Astrocyte (in vitro differentiated cells and primary cell): ENCODE data around the gene TNFAIP2. TPM values are rescaled to one million over a fixed set of nuclear protein-coding genes. Genes with fewer than 3 reads are reported as not detected.

Source experiments
- DNase-seq: peaks from one replicate; pipeline ENCODE4 v3.0.0-alpha.2; 2010; ENCODE audit warnings: low read depth
- FAIRE-seq: peaks from 2 replicates; lab custom pipeline; 2011; peaks lifted over from hg19 to GRCh38; lab: Jason Lieb, UNC
- H2AFZ ChIP-seq: 2 replicates; pipeline ENCODE4 v1.6.0; 2012; ENCODE audit warnings: low read depth, low read length, inconsistent platforms
- H3K27ac ChIP-seq: 2 replicates; pipeline ENCODE4 v1.5.1; 2011; ENCODE audit warnings: low read depth, low read length, inconsistent platforms
- H3K27me3 ChIP-seq: 2 replicates; pipeline ENCODE4 v1.6.0; 2011; ENCODE audit warnings: low read length, inconsistent platforms; ENCODE audit not compliant: insufficient read depth
- H3K36me3 ChIP-seq: 2 replicates; pipeline ENCODE4 v1.5.1; 2011; ENCODE audit warnings: low read length, inconsistent platforms; ENCODE audit not compliant: insufficient read depth
- H3K4me1 ChIP-seq: 2 replicates; pipeline ENCODE4 v1.5.1; 2011; ENCODE audit warnings: low read length, inconsistent platforms; ENCODE audit not compliant: insufficient read depth
- H3K4me2 ChIP-seq: 2 replicates; pipeline ENCODE4 v1.6.0; 2012; ENCODE audit warnings: low read length, inconsistent platforms
- H3K4me3 ChIP-seq: 2 replicates; pipeline ENCODE4 v1.5.1; 2011; ENCODE audit warnings: low read depth, mild to moderate bottlenecking, low read length, inconsistent platforms; ENCODE audit not compliant: insufficient read depth
- H3K79me2 ChIP-seq: 2 replicates; pipeline ENCODE4 v1.6.0; 2012; ENCODE audit warnings: mild to moderate bottlenecking, low read length, inconsistent platforms; ENCODE audit not compliant: insufficient read depth
- H3K9ac ChIP-seq: 2 replicates; pipeline ENCODE4 v1.6.0; 2012; ENCODE audit warnings: mild to moderate bottlenecking, low read length, inconsistent platforms
- H3K9me3 ChIP-seq: 2 replicates; pipeline ENCODE4 v1.5.1; 2012; ENCODE audit warnings: low read depth, mild to moderate bottlenecking, low read length, inconsistent platforms; ENCODE audit not compliant: insufficient read depth
- H4K20me1 ChIP-seq: 2 replicates; pipeline ENCODE4 v1.6.0; 2012; ENCODE audit warnings: low read length, inconsistent platforms; ENCODE audit not compliant: insufficient read depth
- H3K27ac Mint-ChIP-seq: one replicate; pipeline ENCODE4 v1.8.0; 2021; ENCODE audit warnings: mild to moderate bottlenecking, mixed read lengths; ENCODE audit not compliant: unreplicated experiment
- H3K27me3 Mint-ChIP-seq: one replicate; pipeline ENCODE4 v1.8.0; 2021; ENCODE audit warnings: low read depth, mixed read lengths; ENCODE audit not compliant: unreplicated experiment
- H3K36me3 Mint-ChIP-seq: one replicate; pipeline ENCODE4 v1.8.0; 2021; ENCODE audit warnings: low read depth, mixed read lengths; ENCODE audit not compliant: unreplicated experiment
- H3K4me1 Mint-ChIP-seq: one replicate; pipeline ENCODE4 v1.8.0; 2021; ENCODE audit warnings: low read depth, mixed read lengths; ENCODE audit not compliant: unreplicated experiment
- H3K4me3 Mint-ChIP-seq: one replicate; pipeline ENCODE4 v1.8.0; 2021; ENCODE audit warnings: mild to moderate bottlenecking, moderate library complexity, mixed read lengths; ENCODE audit not compliant: unreplicated experiment
- H3K9me3 Mint-ChIP-seq: one replicate; pipeline ENCODE4 v1.8.0; 2021; ENCODE audit warnings: mild to moderate bottlenecking, mixed read lengths; ENCODE audit not compliant: unreplicated experiment
- CTCF ChIP-seq: IDR thresholded peaks from 2 replicates; pipeline ENCODE4 v1.5.1; 2011; ENCODE audit warnings: low read depth, mild to moderate bottlenecking, inconsistent platforms, low read length, moderate library complexity; ENCODE audit not compliant: insufficient read depth
- EZH2 ChIP-seq: IDR thresholded peaks from 2 replicates; pipeline ENCODE4 v1.6.1; 2012; ENCODE audit warnings: mild to moderate bottlenecking, low read length, inconsistent platforms; ENCODE audit not compliant: insufficient read depth
- total RNA-seq: library from RNA; stranded (reverse); gene quantifications from 2 replicates; pipeline ENCODE4 v1.2.1, GENCODE V29; 2021

Gene TNFAIP2
- total RNA-seq, 1 donor from 2014 or later = 29.5 TPM

DNA sequence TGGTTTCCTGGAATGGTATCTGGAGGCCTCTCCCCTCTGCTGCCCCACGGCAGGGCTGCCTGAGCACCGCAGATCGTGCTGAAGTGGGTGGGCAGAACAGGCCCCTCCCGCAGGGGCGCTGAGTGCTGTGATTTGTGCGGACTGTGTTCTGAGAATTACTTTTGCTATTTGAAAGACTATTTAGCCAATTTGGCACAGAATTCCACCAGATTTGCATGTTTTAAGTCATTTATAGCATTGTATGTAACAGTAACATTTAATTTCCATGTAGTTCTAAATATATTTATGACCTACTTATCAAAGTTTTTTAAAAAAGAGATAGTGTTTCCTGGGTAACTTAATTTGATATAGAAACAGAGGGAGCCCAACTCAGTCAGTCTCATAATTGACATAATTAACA, 55.3 kb downstream of the TNFAIP2 start:
- no peak for TF ChIP-seq CTCF
- TF ChIP-seq EZH2 = no peak
- peaks cover 4% of the 10 kb centered on the region for H3K27me3 ChIP-seq
- DNase-seq (no peak), FAIRE-seq (no peak)
- H2AFZ ChIP-seq = no peak overlapping the region
- peaks cover 24% of the 10 kb centered on the region for H3K9me3 Mint-ChIP-seq
- peaks cover 13% of the 10 kb centered on the region for H3K27me3 Mint-ChIP-seq
- H3K27ac ChIP-seq = no peak overlapping the region
- H3K4me3 ChIP-seq = no peak overlapping the region
- H3K36me3 ChIP-seq = no peaks in the 10 kb centered on the region
- H3K9me3 ChIP-seq = no peaks in the 10 kb centered on the region
- no peaks in the 10 kb centered on the region for H4K20me1 ChIP-seq
- no peak overlapping the region for H3K4me2 ChIP-seq
- H3K4me1 ChIP-seq = no peaks in the 10 kb centered on the region
- H3K4me3 Mint-ChIP-seq = no peak overlapping the region
- no peaks in the 10 kb centered on the region for H3K79me2 ChIP-seq
- H3K27ac Mint-ChIP-seq = no peak overlapping the region
- no peaks in the 10 kb centered on the region for H3K4me1 Mint-ChIP-seq
- H3K9ac ChIP-seq = no peak overlapping the region
- H3K36me3 Mint-ChIP-seq = peaks cover 3% of the 10 kb centered on the region

DNA sequence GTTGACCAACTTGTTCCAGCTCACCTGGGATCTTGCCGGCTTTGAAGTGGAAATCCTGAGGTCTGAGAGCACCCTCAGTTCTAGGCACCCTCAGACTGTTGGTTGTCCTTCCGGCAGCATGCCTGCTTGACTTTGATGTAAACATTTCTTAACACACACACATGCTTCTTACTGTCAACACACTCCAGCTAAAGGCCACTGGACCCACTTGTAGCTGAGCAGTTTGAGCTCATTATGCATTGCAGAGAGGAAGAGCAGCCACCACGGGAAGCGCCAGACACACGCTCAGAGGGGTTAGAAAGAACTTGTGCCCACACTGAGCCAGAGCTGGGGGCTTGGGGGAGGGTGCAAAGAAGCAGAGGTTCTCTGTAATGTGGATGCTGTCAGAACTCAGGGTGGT, 55.8 kb downstream of the TNFAIP2 start:
- Histone ChIP-seq H3K4me2 (no peak overlapping the region), H2AFZ (no peak overlapping the region), H3K36me3 (no peaks in the 10 kb centered on the region), H3K27me3 (peaks cover 4% of the 10 kb centered on the region), H4K20me1 (no peaks in the 10 kb centered on the region), H3K27ac (no peak overlapping the region), H3K4me1 (no peaks in the 10 kb centered on the region), H3K79me2 (no peaks in the 10 kb centered on the region), H3K9me3 (no peaks in the 10 kb centered on the region), H3K9ac (no peak overlapping the region), H3K4me3 (no peak overlapping the region)
- peaks cover 21% of the 10 kb centered on the region for H3K9me3 Mint-ChIP-seq
- peak overlapping the region; percentile 50 for H3K27ac Mint-ChIP-seq
- DNase-seq (no peak), FAIRE-seq (no peak)
- peaks cover 3% of the 10 kb centered on the region for H3K36me3 Mint-ChIP-seq
- TF ChIP-seq EZH2 = no peak
- no peak for TF ChIP-seq CTCF
- no peaks in the 10 kb centered on the region for H3K4me1 Mint-ChIP-seq
- peaks cover 13% of the 10 kb centered on the region for H3K27me3 Mint-ChIP-seq
- H3K4me3 Mint-ChIP-seq = no peak overlapping the region

- Histone ChIP-seq H3K9ac (no peak overlapping the region), H3K36me3 (no peaks in the 10 kb centered on the region), H3K9me3 (no peaks in the 10 kb centered on the region), H3K79me2 (no peaks in the 10 kb centered on the region), H3K4me1 (no peaks in the 10 kb centered on the region), H3K27ac (no peak overlapping the region), H2AFZ (no peak overlapping the region), H3K4me2 (no peak overlapping the region), H3K27me3 (peaks cover 4% of the 10 kb centered on the region), H4K20me1 (no peaks in the 10 kb centered on the region), H3K4me3 (no peak overlapping the region)
- Mint-ChIP-seq H3K4me3 (no peak overlapping the region), H3K27me3 (peaks cover 10% of the 10 kb centered on the region), H3K36me3 (no peaks in the 10 kb centered on the region), H3K4me1 (no peaks in the 10 kb centered on the region), H3K9me3 (peaks cover 10% of the 10 kb centered on the region), H3K27ac (no peak overlapping the region)
- TF ChIP-seq CTCF (no peak), EZH2 (no peak)
- FAIRE-seq (no peak), DNase-seq (no peak)
Observed at GRCh38 chr14:103180331-103180730, 57.1 kb downstream of the TNFAIP2 start.
